Astrocyte (in vitro differentiated cells and primary cell): ENCODE results near the gene HOXC9.
A peak's percentile ranks its signal among the peaks of the same experiment; 100 is the strongest.

ENCODE experiments used
- EZH2 ChIP-seq: IDR thresholded peaks from 2 replicates; pipeline ENCODE4 v1.6.1; 2012; ENCODE audit warnings: mild to moderate bottlenecking, low read length, inconsistent platforms; ENCODE audit not compliant: insufficient read depth
- TF ChIP-seq, protein P1 (sequence below): IDR thresholded peaks from 2 replicates; pipeline ENCODE4 v1.5.1; 2011; ENCODE audit warnings: low read depth, mild to moderate bottlenecking, inconsistent platforms, low read length, moderate library complexity; ENCODE audit not compliant: insufficient read depth

GRCh38 chr12:54002278-54002914 is 2.4 kb downstream of the HOXC9 start:
- TF ChIP-seq, protein P1, sequence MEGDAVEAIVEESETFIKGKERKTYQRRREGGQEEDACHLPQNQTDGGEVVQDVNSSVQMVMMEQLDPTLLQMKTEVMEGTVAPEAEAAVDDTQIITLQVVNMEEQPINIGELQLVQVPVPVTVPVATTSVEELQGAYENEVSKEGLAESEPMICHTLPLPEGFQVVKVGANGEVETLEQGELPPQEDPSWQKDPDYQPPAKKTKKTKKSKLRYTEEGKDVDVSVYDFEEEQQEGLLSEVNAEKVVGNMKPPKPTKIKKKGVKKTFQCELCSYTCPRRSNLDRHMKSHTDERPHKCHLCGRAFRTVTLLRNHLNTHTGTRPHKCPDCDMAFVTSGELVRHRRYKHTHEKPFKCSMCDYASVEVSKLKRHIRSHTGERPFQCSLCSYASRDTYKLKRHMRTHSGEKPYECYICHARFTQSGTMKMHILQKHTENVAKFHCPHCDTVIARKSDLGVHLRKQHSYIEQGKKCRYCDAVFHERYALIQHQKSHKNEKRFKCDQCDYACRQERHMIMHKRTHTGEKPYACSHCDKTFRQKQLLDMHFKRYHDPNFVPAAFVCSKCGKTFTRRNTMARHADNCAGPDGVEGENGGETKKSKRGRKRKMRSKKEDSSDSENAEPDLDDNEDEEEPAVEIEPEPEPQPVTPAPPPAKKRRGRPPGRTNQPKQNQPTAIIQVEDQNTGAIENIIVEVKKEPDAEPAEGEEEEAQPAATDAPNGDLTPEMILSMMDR, result no peak
- TF ChIP-seq EZH2, result peak; percentile 21
